NCI-H345 (cell line): ENCODE measurements around the gene OR4C12.
"Not testable (repeated sequence)": the region's sequence is repeated elsewhere in the genome, so short reads cannot be mapped to it uniquely, and the experiment has no call there.

Experiments used
- DNase-seq: peaks from one replicate; lab custom pipeline; 2025; lab: John Stamatoyannopoulos, UW

OR4C12 gene

GRCh38 chr11:49982435-49982834, at the start of gene OR4C12:
Gene OR4C12 (minus strand): TSS chr11:49982535. CDS start chr11:49982501, 34 bp downstream.
- not testable (repeated sequence) for DNase-seq

- DNase-seq: no peak
Measured at GRCh38 chr11:50030193-50030592, 47.9 kb upstream of the OR4C12 start.

GRCh38 chr11:49995565-49995964, 13.2 kb upstream of the OR4C12 start:
- DNase-seq: peak; percentile 55

- DNase-seq: not testable (repeated sequence)
Measured at GRCh38 chr11:49973439-49973838, 8.9 kb downstream of the OR4C12 start.

- no peak for DNase-seq
Measured at GRCh38 chr11:49952091-49952490, 30.2 kb downstream of the OR4C12 start, which contains the start of gene OR4C13. Gene OR4C13 (plus strand): TSS chr11:49952391. CDS start chr11:49952423, 32 bp downstream.

- DNase-seq: not testable (repeated sequence)
Measured at GRCh38 chr11:49948701-49949100, 33.6 kb downstream of the OR4C12 start.
